Measurements from ENCODE around the gene NAA50. TPM values are rescaled to one million over a fixed set of nuclear protein-coding genes. Genes with fewer than 3 reads are reported as not detected.

The NAA50 gene
- total RNA-seq, 1 donor from 2014 or later: 90.1 TPM

DNA sequence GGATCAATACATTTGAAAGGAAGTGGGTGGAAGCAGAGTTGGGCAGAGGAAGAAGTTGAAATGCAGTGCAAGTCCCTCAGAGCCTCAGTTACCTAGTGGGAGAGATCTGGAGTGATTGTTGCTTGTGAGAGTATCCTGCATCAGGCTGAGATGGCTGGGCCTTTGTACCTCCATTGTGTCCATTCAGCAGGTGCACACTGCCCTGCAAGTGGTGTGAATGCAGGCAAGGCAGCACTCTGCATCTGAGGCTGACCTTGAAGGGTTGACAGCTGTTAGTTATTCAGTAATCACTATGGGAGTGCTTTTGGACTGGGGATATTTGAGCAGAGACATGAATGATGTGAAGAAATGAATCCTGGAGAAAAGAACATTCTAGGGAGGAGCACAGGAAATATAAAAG is 25.9 kb upstream of the NAA50 start:
- no peak for TF ChIP-seq POLR2AphosphoS5 (IDR thresholded peaks at IDR 0.05; ENCODE audit: insufficient read depth in 1 of 2, low read depth in 1 of 2)
- TF ChIP-seq POLR2A (IDR thresholded peaks at IDR 0.05): no peak
- TF ChIP-seq, protein P1, sequence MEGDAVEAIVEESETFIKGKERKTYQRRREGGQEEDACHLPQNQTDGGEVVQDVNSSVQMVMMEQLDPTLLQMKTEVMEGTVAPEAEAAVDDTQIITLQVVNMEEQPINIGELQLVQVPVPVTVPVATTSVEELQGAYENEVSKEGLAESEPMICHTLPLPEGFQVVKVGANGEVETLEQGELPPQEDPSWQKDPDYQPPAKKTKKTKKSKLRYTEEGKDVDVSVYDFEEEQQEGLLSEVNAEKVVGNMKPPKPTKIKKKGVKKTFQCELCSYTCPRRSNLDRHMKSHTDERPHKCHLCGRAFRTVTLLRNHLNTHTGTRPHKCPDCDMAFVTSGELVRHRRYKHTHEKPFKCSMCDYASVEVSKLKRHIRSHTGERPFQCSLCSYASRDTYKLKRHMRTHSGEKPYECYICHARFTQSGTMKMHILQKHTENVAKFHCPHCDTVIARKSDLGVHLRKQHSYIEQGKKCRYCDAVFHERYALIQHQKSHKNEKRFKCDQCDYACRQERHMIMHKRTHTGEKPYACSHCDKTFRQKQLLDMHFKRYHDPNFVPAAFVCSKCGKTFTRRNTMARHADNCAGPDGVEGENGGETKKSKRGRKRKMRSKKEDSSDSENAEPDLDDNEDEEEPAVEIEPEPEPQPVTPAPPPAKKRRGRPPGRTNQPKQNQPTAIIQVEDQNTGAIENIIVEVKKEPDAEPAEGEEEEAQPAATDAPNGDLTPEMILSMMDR (IDR thresholded peaks at IDR 0.05): no peak
- peaks cover 4% of the 10 kb centered on the region for H3K4me1 ChIP-seq
- intact Hi-C loops (cut with DNase I): no loop called here
- no peak overlapping the region for H3K4me3 ChIP-seq
- no peak overlapping the region for H3K27ac ChIP-seq
- H3K9me3 ChIP-seq: no peaks in the 10 kb centered on the region
- no peaks in the 10 kb centered on the region for H3K27me3 ChIP-seq
- DNase-seq (ENCODE audit: extremely low spot score in 2 of 2): no peak
- no peaks in the 10 kb centered on the region for H3K36me3 ChIP-seq

- no peaks in the 10 kb centered on the region for H3K9me3 ChIP-seq
- no peak for DNase-seq (ENCODE audit: extremely low spot score in 2 of 2)
- intact Hi-C loops (cut with DNase I): no loop called here
- no peak overlapping the region for H3K4me3 ChIP-seq
- no peak overlapping the region for H3K27ac ChIP-seq
- no peaks in the 10 kb centered on the region for H3K36me3 ChIP-seq
- no peaks in the 10 kb centered on the region for H3K27me3 ChIP-seq
- peaks cover 4% of the 10 kb centered on the region for H3K4me1 ChIP-seq
- TF ChIP-seq POLR2A (IDR thresholded peaks at IDR 0.05): no peak
- TF ChIP-seq, protein P1 (IDR thresholded peaks at IDR 0.05): no peak
- TF ChIP-seq POLR2AphosphoS5 (IDR thresholded peaks at IDR 0.05; ENCODE audit: insufficient read depth in 1 of 2, low read depth in 1 of 2): no peak
These were observed 23.5 kb upstream of the NAA50 start for GRCh38 chr3:113769551-113769950.

- H3K4me3 ChIP-seq: no peak overlapping the region
- H3K27ac ChIP-seq: no peak overlapping the region
- H3K36me3 ChIP-seq: no peaks in the 10 kb centered on the region
- H3K4me1 ChIP-seq: no peaks in the 10 kb centered on the region
- no peaks in the 10 kb centered on the region for H3K9me3 ChIP-seq
- DNase-seq (ENCODE audit: extremely low spot score in 2 of 2): no peak
- H3K27me3 ChIP-seq: no peaks in the 10 kb centered on the region
- intact Hi-C loops (cut with DNase I): no loop called here
- TF ChIP-seq POLR2AphosphoS5 (IDR thresholded peaks at IDR 0.05; ENCODE audit: insufficient read depth in 1 of 2, low read depth in 1 of 2) (no peak), POLR2A (IDR thresholded peaks at IDR 0.05) (no peak)
- TF ChIP-seq, protein P1 (IDR thresholded peaks at IDR 0.05): no peak
These were observed 18.6 kb upstream of the NAA50 start for GRCh38 chr3:113764698-113765097.

GRCh38 chr3:113758389-113759024 is 12.5 kb upstream of the NAA50 start:
- peaks cover 9% of the 10 kb centered on the region for H3K4me1 ChIP-seq
- no peaks in the 10 kb centered on the region for H3K27me3 ChIP-seq
- no peaks in the 10 kb centered on the region for H3K36me3 ChIP-seq
- no peaks in the 10 kb centered on the region for H3K9me3 ChIP-seq
- H3K27ac ChIP-seq: no peak overlapping the region
- H3K4me3 ChIP-seq: no peak overlapping the region
- DNase-seq (ENCODE audit: extremely low spot score in 2 of 2): no peak
- intact Hi-C loops (cut with DNase I): no loop called here
- TF ChIP-seq POLR2AphosphoS5 (IDR thresholded peaks at IDR 0.05; ENCODE audit: insufficient read depth in 1 of 2, low read depth in 1 of 2) (no peak), POLR2A (IDR thresholded peaks at IDR 0.05) (no peak)
- TF ChIP-seq, protein P1 (IDR thresholded peaks at IDR 0.05): no peak

DNA sequence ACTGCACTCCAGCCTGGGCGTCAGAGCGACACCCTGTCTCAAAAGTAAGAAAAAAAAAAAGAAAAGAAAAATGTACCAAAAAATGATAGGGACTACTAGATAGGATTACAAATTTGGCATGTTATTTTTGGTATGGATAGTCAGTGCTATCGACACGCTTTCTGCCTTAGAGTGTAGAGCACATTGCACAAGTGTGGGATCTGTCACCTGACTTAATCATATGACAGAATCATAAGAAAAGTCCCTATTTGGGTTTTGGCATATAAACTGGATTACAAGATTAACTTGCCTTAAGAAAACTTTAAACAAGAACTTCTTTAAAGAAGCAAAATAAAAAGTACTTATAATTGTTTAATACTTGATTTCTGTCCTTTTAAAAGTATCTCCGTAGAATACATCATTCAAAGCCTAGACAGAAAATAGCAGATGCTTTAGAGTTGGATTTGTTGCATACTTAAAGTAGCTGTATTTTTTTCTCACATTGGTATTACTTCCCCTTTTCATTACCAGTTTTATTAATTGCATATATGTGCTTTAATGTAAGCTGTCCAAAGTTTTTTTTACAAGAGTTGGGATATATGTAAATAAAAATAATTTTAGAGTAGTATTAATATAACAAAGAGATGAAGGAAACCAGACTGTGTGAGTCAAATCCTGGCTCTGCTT is 8.6 kb upstream of the NAA50 start:
- H3K9me3 ChIP-seq: no peaks in the 10 kb centered on the region
- DNase-seq (ENCODE audit: extremely low spot score in 2 of 2): no peak
- intact Hi-C loops (cut with DNase I): no loop called here
- TF ChIP-seq POLR2A (IDR thresholded peaks at IDR 0.05) (no peak), POLR2AphosphoS5 (IDR thresholded peaks at IDR 0.05; ENCODE audit: insufficient read depth in 1 of 2, low read depth in 1 of 2) (no peak)
- TF ChIP-seq, protein P1 (IDR thresholded peaks at IDR 0.05): no peak
- no peaks in the 10 kb centered on the region for H3K36me3 ChIP-seq
- H3K27me3 ChIP-seq: no peaks in the 10 kb centered on the region
- H3K4me3 ChIP-seq: no peak overlapping the region
- H3K4me1 ChIP-seq: peaks cover 9% of the 10 kb centered on the region
- peak overlapping the region; percentile 54 for H3K27ac ChIP-seq

Measured in vagina (tissue), 2 donors.